Gastroesophageal sphincter (tissue), 3 donors: ENCODE results near the gene TTLL4.

Experiments used
- POLR2A ChIP-seq, 2 donors: fragments of 450-650 bp; IDR thresholded peaks; one replicate each; pipeline ENCODE4 v1.6.1; 2017; ENCODE audit warnings: antibody characterized with exemption in 2 of 2, mild to moderate bottlenecking in 2 of 2, moderate library complexity in 1 of 2
- TF ChIP-seq, protein P1 (sequence below), 4 experiments: fragments of 200-600 bp in 2 of 4; fragments of 450-650 bp in 2 of 4; sonication (generic) in 1 of 4; IDR thresholded peaks; one replicate each; pipeline ENCODE4 v1.5.1; 2017 to 2019; ENCODE audit warnings: antibody characterized with exemption in 4 of 4, mild to moderate bottlenecking in 2 of 4, moderate library complexity in 2 of 4

DNA sequence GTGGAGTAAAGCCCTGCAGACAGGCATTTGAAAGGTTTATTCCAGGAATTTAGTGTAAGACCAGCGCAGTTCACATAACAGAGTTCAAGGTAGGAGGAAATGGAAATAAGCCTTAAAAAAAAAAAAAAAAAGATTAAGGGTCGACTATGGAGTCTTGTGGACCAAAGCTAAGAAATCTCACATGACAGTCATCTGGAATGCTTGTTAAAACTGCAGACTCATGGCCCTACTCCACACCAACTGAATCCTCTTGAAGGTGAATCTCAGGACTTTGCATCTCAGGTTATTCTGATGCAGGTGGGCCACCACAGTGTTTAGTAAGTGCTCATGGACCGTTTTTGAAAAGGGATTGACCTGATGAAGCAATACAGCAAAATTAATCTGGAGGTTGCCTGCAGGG lies 8.8 kb downstream of the TTLL4 start:
- TF ChIP-seq, protein P1, sequence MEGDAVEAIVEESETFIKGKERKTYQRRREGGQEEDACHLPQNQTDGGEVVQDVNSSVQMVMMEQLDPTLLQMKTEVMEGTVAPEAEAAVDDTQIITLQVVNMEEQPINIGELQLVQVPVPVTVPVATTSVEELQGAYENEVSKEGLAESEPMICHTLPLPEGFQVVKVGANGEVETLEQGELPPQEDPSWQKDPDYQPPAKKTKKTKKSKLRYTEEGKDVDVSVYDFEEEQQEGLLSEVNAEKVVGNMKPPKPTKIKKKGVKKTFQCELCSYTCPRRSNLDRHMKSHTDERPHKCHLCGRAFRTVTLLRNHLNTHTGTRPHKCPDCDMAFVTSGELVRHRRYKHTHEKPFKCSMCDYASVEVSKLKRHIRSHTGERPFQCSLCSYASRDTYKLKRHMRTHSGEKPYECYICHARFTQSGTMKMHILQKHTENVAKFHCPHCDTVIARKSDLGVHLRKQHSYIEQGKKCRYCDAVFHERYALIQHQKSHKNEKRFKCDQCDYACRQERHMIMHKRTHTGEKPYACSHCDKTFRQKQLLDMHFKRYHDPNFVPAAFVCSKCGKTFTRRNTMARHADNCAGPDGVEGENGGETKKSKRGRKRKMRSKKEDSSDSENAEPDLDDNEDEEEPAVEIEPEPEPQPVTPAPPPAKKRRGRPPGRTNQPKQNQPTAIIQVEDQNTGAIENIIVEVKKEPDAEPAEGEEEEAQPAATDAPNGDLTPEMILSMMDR (IDR thresholded peaks at IDR 0.05) = no peak
- TF ChIP-seq POLR2A (IDR thresholded peaks at IDR 0.05) = no peak
